ENCODE results near the gene ISL2. TPM values are rescaled to one million over a fixed set of nuclear protein-coding genes. Genes with fewer than 3 reads are reported as not detected.

Gene ISL2
- polyA plus RNA-seq, 3 donors, result 0.40 to 2.3 (median 0.52) TPM

GRCh38 chr15:76378691-76379090 is 42.1 kb downstream of the ISL2 start:
- intact Hi-C loops (cut with micrococcal nuclease), result no loop called here
- peaks cover 0 to 1% (median 0%) of the 10 kb centered on the region in 3 donors for H3K27me3 Mint-ChIP-seq (ENCODE audit: low read depth in 3 of 3)
- WGBS (ENCODE audit: insufficient coverage), result no CpG with 5 or more reads among the region's 1 CpG
- no peak for TF ChIP-seq CTCF (IDR thresholded peaks at IDR 0.05)
- Histone ChIP-seq H3K9ac (ENCODE audit: insufficient read depth, low read length, poor library complexity, severe bottlenecking) (no peak overlapping the region), H3K79me2 (ENCODE audit: insufficient read depth, low read length) (no peaks in the 10 kb centered on the region), H3K36me3 (replicated peaks in 1 of 2; ENCODE audit: control insufficient read depth in 1 of 2, insufficient read depth in 2 of 2, low read length in 2 of 2) (peaks cover 0 to 2% of the 10 kb centered on the region in 2 donors), H3K27me3 (ENCODE audit: control insufficient read depth in 2 of 2, insufficient read depth in 2 of 2, low read length in 2 of 2) (no peaks in the 10 kb centered on the region), H4K20me1 (ENCODE audit: insufficient read depth, low read length) (no peaks in the 10 kb centered on the region), H3K4me2 (replicated peaks; ENCODE audit: extremely low read depth, low read length, poor library complexity, severe bottlenecking) (no peak overlapping the region), H2AFZ (ENCODE audit: insufficient read depth, low read depth, low read length, poor library complexity, severe bottlenecking) (no peak overlapping the region), H3K9me3 (replicated peaks in 1 of 2; ENCODE audit: control insufficient read depth in 1 of 2, insufficient read depth in 1 of 2, low read length in 2 of 2) (no peaks in the 10 kb centered on the region), H3K4me1 (ENCODE audit: control insufficient read depth in 1 of 2, insufficient read depth in 2 of 2, low read length in 2 of 2) (no peaks in the 10 kb centered on the region), H3K27ac (ENCODE audit: low read depth in 1 of 2, low read length in 2 of 2) (no peak overlapping the region), H3K4me3 (replicated peaks in 1 of 3; ENCODE audit: low read depth in 2 of 3, low read length in 3 of 3) (no peak overlapping the region)
- no peaks in the 10 kb centered on the region for H3K9me3 Mint-ChIP-seq
- H3K36me3 Mint-ChIP-seq, result peaks cover 2 to 20% of the 10 kb centered on the region in 2 donors
- H3K4me3 Mint-ChIP-seq, result no peak overlapping the region
- H3K27ac Mint-ChIP-seq, result no peak overlapping the region
- no peak for DNase-seq
- H3K4me1 Mint-ChIP-seq, result no peaks in the 10 kb centered on the region

DNA sequence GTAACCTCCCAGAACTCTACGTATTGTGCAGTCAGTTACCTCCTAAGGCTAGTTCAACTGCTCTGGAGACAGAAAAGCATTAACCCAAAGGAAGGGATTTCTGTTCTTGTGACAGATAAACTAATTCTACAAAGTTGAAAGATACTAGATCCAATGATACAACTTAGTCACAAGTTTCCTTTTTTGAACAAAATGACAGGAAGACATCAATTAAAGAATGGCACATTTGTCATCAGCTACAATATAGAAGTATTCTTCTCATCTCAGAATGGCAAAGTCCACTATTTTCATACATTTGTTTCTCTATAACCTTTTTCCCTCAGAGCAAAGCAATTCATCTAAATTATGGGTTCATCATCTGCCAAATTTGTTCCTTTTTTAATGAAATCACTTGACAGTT is 43.7 kb downstream of the ISL2 start:
- Mint-ChIP-seq H3K36me3 (peaks cover 5 to 23% of the 10 kb centered on the region in 2 donors), H3K9me3 (no peaks in the 10 kb centered on the region), H3K27me3 (ENCODE audit: low read depth in 3 of 3) (peaks cover 0 to 1% (median 0%) of the 10 kb centered on the region in 3 donors), H3K4me3 (no peak overlapping the region), H3K4me1 (no peaks in the 10 kb centered on the region), H3K27ac (no peak overlapping the region)
- no peak overlapping the region for H3K4me2 ChIP-seq (replicated peaks; ENCODE audit: extremely low read depth, low read length, poor library complexity, severe bottlenecking)
- no peak overlapping the region for H3K9ac ChIP-seq (ENCODE audit: insufficient read depth, low read length, poor library complexity, severe bottlenecking)
- peaks cover 0 to 2% of the 10 kb centered on the region in 2 donors for H3K36me3 ChIP-seq (replicated peaks in 1 of 2; ENCODE audit: control insufficient read depth in 1 of 2, insufficient read depth in 2 of 2, low read length in 2 of 2)
- H2AFZ ChIP-seq (ENCODE audit: insufficient read depth, low read depth, low read length, poor library complexity, severe bottlenecking), result no peak overlapping the region
- WGBS (ENCODE audit: insufficient coverage), result no CpG with 5 or more reads among the region's 1 CpG
- no peak for DNase-seq
- no peaks in the 10 kb centered on the region for H4K20me1 ChIP-seq (ENCODE audit: insufficient read depth, low read length)
- intact Hi-C loops (cut with micrococcal nuclease), result no loop called here
- no peaks in the 10 kb centered on the region for H3K9me3 ChIP-seq (replicated peaks in 1 of 2; ENCODE audit: control insufficient read depth in 1 of 2, insufficient read depth in 1 of 2, low read length in 2 of 2)
- H3K4me1 ChIP-seq (ENCODE audit: control insufficient read depth in 1 of 2, insufficient read depth in 2 of 2, low read length in 2 of 2), result no peaks in the 10 kb centered on the region
- H3K4me3 ChIP-seq (replicated peaks in 1 of 3; ENCODE audit: low read depth in 2 of 3, low read length in 3 of 3), result no peak overlapping the region
- TF ChIP-seq CTCF (IDR thresholded peaks at IDR 0.05), result no peak
- no peaks in the 10 kb centered on the region for H3K79me2 ChIP-seq (ENCODE audit: insufficient read depth, low read length)
- no peaks in the 10 kb centered on the region for H3K27me3 ChIP-seq (ENCODE audit: control insufficient read depth in 2 of 2, insufficient read depth in 2 of 2, low read length in 2 of 2)
- no peak overlapping the region for H3K27ac ChIP-seq (ENCODE audit: low read depth in 1 of 2, low read length in 2 of 2)
